T47D (cell line): ENCODE results near the gene SLC36A2.

Source experiments
- DNase-seq, 2 experiments: peaks; one replicate each; pipeline versions ENCODE4 v3.0.0 to v3.0.0-alpha.2; 2011 to 2012; ENCODE audit warnings: low read depth in 1 of 2, low spot score in 1 of 2
- JUND ChIP-seq: IDR thresholded peaks from 2 replicates; pipeline ENCODE4 v1.6.1; 2012; ENCODE audit warnings: low read depth
- in situ Hi-C: cut with HindIII; loops from 2 replicates; pipeline ENCODE4 v1.10.0; 2016; ENCODE audit warnings: low sequenced_read_pairs, low pct_unique_long_range_greater_than_20kb

Gene SLC36A2

GRCh38 chr5:151348789-151349188, 1.4 kb upstream of the SLC36A2 start:
- no peak for DNase-seq
- TF ChIP-seq JUND: no peak
- in situ Hi-C loops: no loop called here

DNA sequence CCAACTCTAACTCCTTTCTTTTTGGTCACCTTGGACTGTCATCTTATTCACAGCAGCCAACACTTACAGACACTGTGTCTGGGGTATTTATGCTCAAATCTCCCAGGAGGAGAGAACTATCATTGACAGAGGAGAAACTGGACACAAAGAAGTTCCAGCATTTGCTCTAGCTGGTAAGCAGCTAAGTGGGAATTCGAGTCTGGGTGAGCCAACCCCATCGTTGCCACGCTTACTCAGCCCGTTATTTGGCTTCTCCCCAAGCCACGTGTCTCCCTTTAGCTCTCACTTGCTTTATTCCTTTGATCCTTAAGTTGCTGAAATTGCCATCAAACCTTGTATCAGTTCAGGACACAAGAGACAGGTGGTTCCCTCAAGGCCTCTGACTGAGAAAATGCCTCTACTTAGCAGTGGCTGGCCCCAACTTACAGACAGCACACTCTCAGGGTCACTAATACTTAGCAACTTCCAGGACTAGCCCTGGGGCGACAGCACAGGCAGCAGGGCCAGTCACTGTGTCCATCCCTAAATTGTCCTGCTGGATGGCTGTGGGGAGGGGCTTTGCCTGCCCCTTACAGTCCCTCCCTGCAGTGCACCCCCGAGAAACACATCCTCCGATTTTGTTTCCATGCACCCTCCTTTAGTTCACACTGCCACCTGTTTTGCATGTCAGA, 1.4 kb downstream of the SLC36A2 start:
- TF ChIP-seq JUND: no peak
- DNase-seq: no peak
- in situ Hi-C loops: no loop called here

- in situ Hi-C loops: no loop called here
- no peak for TF ChIP-seq JUND
- DNase-seq: no peak
These were observed 2.1 kb downstream of the SLC36A2 start for GRCh38 chr5:151345187-151345807.

DNA sequence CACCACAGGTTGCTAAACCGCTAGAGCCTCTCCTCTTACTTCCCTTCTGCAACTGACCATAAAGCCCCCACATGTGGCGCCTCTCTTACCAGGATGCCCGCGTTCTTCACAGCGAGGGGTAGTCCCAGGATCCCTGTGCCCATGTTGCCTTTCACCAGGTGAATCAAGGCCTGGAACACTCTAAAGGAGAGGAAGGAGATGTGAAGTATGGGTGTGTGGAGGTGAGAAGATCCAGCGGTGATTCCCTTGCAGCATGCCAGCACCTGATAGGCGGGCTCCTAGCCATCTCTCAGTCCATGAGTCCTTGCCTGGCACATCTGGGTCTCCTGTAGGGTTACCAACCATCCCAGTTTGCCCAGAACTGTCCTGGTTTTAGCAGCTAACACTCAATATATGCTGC, 3.3 kb downstream of the SLC36A2 start:
- DNase-seq: no peak
- TF ChIP-seq JUND: no peak

GRCh38 chr5:151340004-151340403, 7.4 kb downstream of the SLC36A2 start:
- DNase-seq: no peak
- TF ChIP-seq JUND: no peak
- in situ Hi-C loops: no loop called here

More for the DNA sequence above, 3.3 kb downstream of the SLC36A2 start:
- in situ Hi-C loops: no loop called here

DNA sequence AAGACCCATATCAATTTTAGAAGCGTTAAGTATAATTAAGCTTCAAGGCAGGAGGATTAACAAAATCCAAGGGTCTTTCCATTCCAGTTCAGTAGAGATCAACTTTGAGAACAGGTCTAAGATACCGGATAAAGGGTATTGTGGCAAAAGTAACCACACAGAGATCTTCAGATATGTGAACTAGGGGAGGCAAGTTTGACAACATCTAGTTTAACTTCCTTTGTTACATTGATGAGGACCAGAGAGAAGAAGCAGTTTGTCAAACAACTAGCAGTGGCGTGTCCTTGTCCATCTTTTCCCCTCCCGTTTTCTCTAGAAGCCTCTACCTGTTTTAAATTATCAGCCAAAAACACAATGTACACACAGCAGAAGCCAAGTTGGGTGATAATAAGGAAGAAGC, 8.6 kb downstream of the SLC36A2 start:
- in situ Hi-C loops: no loop called here
- no peak for TF ChIP-seq JUND
- DNase-seq: no peak

GRCh38 chr5:151332857-151333256, 14.5 kb downstream of the SLC36A2 start:
- no peak for TF ChIP-seq JUND
- in situ Hi-C loops: no loop called here
- no peak for DNase-seq

GRCh38 chr5:151328734-151329133, 18.6 kb downstream of the SLC36A2 start:
- TF ChIP-seq JUND: no peak
- no peak for DNase-seq
- in situ Hi-C loops: no loop called here

- no peak for DNase-seq
- TF ChIP-seq JUND: no peak
- in situ Hi-C loops: no loop called here
These were observed 19.8 kb downstream of the SLC36A2 start for GRCh38 chr5:151327585-151327984.

DNA sequence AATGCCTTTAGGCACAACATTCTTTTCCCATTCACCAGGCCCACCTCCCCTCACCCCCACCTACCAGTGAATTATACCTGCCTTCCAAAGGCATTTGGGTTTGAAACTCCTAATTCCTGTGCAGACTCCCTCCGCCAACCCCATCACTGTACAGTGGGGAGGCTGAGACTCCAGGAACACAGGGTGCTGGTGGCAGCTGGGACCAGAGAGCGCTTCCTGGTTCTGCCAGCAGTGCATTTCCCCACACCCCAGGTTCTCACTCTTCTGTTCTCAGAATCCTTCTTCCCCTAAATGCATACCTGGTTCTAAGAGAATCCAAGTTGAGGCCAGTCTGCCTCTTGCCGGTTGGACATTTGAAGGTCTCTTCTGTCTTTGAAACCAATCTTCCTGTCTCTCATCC, 21.1 kb downstream of the SLC36A2 start:
- no peak for TF ChIP-seq JUND
- in situ Hi-C loops: no loop called here
- no peak for DNase-seq

GRCh38 chr5:151320481-151320880, 26.9 kb downstream of the SLC36A2 start:
- no peak for DNase-seq
- in situ Hi-C loops: no loop called here
- no peak for TF ChIP-seq JUND

DNA sequence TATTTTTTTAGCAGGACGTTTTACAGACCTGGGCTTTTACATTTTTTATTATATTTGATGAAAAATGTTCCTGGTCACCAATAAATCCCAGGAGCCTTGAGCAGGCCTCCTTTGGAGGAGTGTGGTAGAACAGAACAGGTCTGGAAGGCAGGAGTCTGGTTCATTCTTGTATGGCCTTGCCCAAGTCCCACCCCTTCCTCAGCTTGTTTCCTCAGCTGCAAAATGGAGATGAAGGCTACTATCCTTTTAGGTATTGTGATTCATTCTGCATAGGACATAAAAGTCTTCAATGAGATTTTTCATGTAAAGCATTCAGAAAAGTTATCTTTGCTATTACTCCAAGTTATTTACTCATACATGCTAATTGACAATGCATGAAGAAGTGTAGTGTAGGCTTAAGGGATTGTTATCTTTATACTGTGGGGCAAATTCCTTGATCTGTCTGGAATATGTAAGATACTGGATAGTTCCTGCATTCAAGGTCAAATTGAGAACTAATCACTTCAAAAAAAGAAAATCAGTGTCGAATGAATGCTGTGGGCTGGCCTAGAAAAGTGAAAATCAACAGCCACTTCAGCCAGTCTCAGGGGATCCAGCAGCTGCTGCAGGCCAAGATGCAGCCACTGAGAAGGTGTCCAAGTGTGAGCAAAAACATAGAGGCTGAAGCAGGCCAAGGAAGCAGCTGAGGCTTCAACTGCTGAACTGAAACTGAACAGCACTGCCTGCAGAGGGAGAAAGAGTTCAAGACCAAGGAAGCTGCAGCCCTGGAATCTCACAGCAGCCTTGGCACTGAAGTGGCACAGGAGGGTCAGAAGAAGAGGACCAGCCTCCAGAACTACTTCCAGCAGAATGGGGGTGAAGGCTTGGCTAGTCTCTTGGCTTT, 28.3 kb downstream of the SLC36A2 start:
- in situ Hi-C loops: no loop called here
- no peak for TF ChIP-seq JUND
- peak; percentile 42 to 79 for DNase-seq

DNA sequence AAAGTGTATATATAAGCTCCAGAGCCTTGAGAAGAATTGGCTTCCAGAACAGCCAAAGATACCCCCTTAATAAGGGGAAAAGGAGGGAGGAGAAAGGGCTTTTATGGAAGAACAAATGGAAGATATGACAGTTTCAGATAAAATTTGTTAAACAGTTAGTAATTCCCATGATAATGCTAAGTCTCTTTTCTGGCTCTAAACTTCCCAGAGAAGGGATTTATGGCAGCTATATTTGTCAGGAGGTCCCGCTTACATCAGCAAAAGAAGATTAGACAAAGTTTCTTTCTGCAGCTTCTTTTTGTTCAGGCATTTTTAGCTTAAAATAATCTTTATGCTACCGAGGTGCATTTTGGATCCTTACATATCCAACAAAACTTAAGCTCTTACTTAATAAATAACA, 29.5 kb downstream of the SLC36A2 start:
- no peak for DNase-seq
- no peak for TF ChIP-seq JUND
- in situ Hi-C loops: no loop called here
